Measurements from ENCODE around the gene GPR89B.
"Not testable (repeated sequence)": the region's sequence is repeated elsewhere in the genome, so short reads cannot be mapped to it uniquely, and the experiment has no call there.

DNA sequence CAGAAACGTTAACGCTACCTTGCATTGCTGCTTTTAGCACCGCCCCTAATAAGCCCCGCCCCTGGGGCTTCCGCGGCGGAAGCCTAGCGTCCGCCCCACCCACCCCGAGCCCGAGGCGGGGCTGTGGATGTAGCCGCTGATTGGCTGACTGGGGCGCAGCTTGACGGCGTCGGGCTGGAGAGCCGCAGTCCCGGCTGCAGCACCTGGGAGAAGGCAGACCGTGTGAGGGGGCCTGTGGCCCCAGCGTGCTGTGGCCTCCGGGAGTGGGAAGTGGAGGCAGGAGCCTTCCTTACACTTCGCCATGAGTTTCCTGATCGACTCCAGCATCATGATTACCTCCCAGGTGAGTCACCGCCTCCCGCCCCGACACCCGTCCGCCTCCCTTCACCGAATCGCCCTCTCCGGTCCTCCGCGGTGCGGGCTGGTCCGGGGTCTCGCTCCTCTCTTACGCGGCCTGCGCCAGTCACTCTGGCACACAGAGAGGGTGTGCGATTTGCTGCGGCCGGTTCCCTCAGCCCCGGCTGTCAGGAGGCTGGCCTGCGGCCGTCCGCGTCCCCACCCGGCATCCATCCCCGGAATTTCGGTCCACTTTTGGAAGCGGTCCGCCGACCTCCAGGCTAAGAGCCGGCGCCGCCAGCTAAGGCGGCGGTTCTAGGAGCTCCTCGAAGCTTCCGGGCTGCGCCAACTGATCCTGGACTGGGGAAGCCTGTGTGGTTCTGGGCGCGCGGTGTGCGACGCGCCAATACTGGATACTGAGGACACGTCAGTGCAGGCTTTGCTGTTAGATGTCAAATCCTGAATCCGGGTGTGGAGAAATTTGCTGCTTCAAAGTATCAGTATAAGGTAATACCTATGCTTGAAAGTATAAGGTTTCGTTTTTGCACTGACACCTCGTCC is at the start of gene GPR89B:
- TF ChIP-seq POLR2AphosphoS5 (IDR thresholded peaks at IDR 0.05) = not testable (repeated sequence)
- TF ChIP-seq, protein P1, sequence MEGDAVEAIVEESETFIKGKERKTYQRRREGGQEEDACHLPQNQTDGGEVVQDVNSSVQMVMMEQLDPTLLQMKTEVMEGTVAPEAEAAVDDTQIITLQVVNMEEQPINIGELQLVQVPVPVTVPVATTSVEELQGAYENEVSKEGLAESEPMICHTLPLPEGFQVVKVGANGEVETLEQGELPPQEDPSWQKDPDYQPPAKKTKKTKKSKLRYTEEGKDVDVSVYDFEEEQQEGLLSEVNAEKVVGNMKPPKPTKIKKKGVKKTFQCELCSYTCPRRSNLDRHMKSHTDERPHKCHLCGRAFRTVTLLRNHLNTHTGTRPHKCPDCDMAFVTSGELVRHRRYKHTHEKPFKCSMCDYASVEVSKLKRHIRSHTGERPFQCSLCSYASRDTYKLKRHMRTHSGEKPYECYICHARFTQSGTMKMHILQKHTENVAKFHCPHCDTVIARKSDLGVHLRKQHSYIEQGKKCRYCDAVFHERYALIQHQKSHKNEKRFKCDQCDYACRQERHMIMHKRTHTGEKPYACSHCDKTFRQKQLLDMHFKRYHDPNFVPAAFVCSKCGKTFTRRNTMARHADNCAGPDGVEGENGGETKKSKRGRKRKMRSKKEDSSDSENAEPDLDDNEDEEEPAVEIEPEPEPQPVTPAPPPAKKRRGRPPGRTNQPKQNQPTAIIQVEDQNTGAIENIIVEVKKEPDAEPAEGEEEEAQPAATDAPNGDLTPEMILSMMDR (IDR thresholded peaks at IDR 0.05) = not testable (repeated sequence)
